T-cell (primary cell): ENCODE data around the gene NUDT3. TPM values are rescaled to one million over a fixed set of nuclear protein-coding genes. Genes with fewer than 3 reads are reported as not detected.

Experiments
- ATAC-seq, 4 experiments: fragments of 200-7000 bp in 3 of 4; fragments of 150-1000 bp in 1 of 4; cut with Tn5 transposase; replicated peaks in 1 of 4; 1 replicate in 3 of 4; 2 replicates in 1 of 4; pipeline ENCODE4 v1.10.0; 2021; ENCODE audit warnings: moderate library complexity in 3 of 4, mild to moderate bottlenecking in 2 of 4, moderate number of reproducible peaks in 1 of 4
- CTCF ChIA-PET, 2 donors: fragments of 300-600 bp; sonication (Branson Sonifier 250); formaldehyde crosslinking; loops; one replicate each; lab custom pipeline; 2022; ENCODE audit warnings: antibody characterized with exemption in 2 of 2; lab: Charles Lee
- POLR2A ChIA-PET, 2 donors: fragments of 300-600 bp; sonication (Branson Sonifier 250); formaldehyde crosslinking; loops; one replicate each; lab custom pipeline; 2022; ENCODE audit warnings: antibody characterized with exemption in 2 of 2; lab: Charles Lee
- DNase-seq, 35 experiments: peaks; one replicate each; pipeline versions ENCODE4 v3.0.0 to v3.0.0-alpha.2; 2013 to 2023
- H3K27ac ChIP-seq: one replicate; pipeline ENCODE4 v1.5.1; 2013; ENCODE audit warnings: low read length
- H3K27me3 ChIP-seq, 2 experiments: replicated peaks in 1 of 2; 1 replicate in 1 of 2; 2 replicates in 1 of 2; pipeline versions ENCODE4 v1.6.1 to v1.7.0; 2013; ENCODE audit warnings: low read length in 1 of 2, mixed read lengths in 1 of 2; ENCODE audit not compliant: control insufficient read depth in 2 of 2, insufficient read depth in 2 of 2; ENCODE audit errors: extremely low read depth in 1 of 2
- H3K36me3 ChIP-seq, 2 donors: 1 replicate in 1 of 2; 2 replicates in 1 of 2; pipeline versions ENCODE4 v1.6.1 to v1.7.0; 2013; ENCODE audit warnings: low read length in 1 of 2; ENCODE audit not compliant: control insufficient read depth in 2 of 2, insufficient read depth in 1 of 2; ENCODE audit errors: extremely low read depth in 1 of 2
- H3K4me1 ChIP-seq, 2 experiments: 1 replicate in 1 of 2; 2 replicates in 1 of 2; pipeline versions ENCODE4 v1.6.1 to v1.7.0; 2013; ENCODE audit warnings: low read length in 2 of 2, mixed read lengths in 1 of 2; ENCODE audit not compliant: insufficient read depth in 2 of 2, control insufficient read depth in 1 of 2; ENCODE audit errors: extremely low read depth in 1 of 2
- H3K4me3 ChIP-seq, 2 donors: 1 replicate in 1 of 2; 2 replicates in 1 of 2; pipeline versions ENCODE4 v1.5.1 to v1.7.0; 2013; ENCODE audit warnings: mild to moderate bottlenecking in 2 of 2, low read length in 1 of 2, moderate library complexity in 1 of 2; ENCODE audit not compliant: control insufficient read depth in 1 of 2; ENCODE audit errors: extremely low read depth in 1 of 2
- H3K9me3 ChIP-seq: 2 replicates; pipeline ENCODE4 v1.7.0; 2013
- H3K27ac Mint-ChIP-seq, 2 donors: one replicate each; pipeline ENCODE4 v1.8.0; 2020 to 2021; ENCODE audit warnings: mild to moderate bottlenecking in 2 of 2, mixed read lengths in 2 of 2
- H3K27me3 Mint-ChIP-seq, 2 donors: one replicate each; pipeline ENCODE4 v1.8.0; 2021 to 2022; ENCODE audit warnings: mixed read lengths in 2 of 2
- H3K36me3 Mint-ChIP-seq: one replicate; pipeline ENCODE4 v1.8.0; 2021; ENCODE audit warnings: mixed read lengths
- H3K4me1 Mint-ChIP-seq, 3 donors: one replicate each; pipeline ENCODE4 v1.8.0; 2020 to 2022; ENCODE audit warnings: mixed read lengths in 3 of 3, mild to moderate bottlenecking in 1 of 3
- H3K4me3 Mint-ChIP-seq, 3 donors: one replicate each; pipeline ENCODE4 v1.8.0; 2020 to 2022; ENCODE audit warnings: mild to moderate bottlenecking in 3 of 3, mixed read lengths in 3 of 3, moderate library complexity in 3 of 3
- H3K9me3 Mint-ChIP-seq, 3 donors: one replicate each; pipeline ENCODE4 v1.8.0; 2020 to 2022; ENCODE audit warnings: mixed read lengths in 3 of 3
- WGBS: methylation state at CpG from one replicate; pipeline ENCODE4 v1.1.5; 2013; ENCODE audit warnings: missing lambda C conversion rate; ENCODE audit not compliant: insufficient coverage; 5-methylcytosine and 5-hydroxymethylcytosine counted together
- total RNA-seq, 35 experiments: library from RNA in 6 of 35; stranded (reverse) in 6 of 35; fragments of 120-200 nt in 1 of 35; gene quantifications; one replicate each; pipeline versions ENCODE4 v1.2.1 to v1.2.4 and lab custom pipeline; 2013 to 2026

Gene NUDT3
- total RNA-seq, 5 donors from 2014 or later (not counting 1 experiment from before 2014, with no cell fraction given), result 23.5 to 31.0 (median 28.9) TPM

DNA sequence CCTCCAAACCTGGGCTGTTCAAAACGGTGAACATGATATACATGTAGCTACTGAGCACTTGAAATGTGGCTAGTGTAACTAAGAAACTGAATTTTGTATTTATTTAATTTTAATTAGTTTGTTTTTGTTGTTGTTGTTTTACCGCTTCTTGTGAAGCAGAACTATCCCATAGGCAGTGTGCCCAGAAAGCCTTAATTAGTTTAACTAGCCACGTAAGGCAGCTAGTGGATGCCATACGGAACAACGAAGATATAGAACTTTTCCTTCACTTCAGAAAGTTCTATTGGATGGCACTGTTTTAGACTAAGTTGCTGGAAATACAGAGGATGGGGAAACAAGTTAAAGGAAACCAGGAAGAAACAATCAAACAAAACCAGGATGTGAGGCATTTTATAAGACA lies 70.6 kb downstream of the NUDT3 start:
- H3K36me3 Mint-ChIP-seq, result peaks cover 16% of the 10 kb centered on the region
- H3K36me3 ChIP-seq, result no peaks in the 10 kb centered on the region
- no peaks in the 10 kb centered on the region for H3K27me3 ChIP-seq
- DNase-seq, result no peak
- CTCF ChIA-PET, result interaction anchor here in 1 of 2 donors (0.7 kb wide), 1 partner anchor 876 kb away, joined by 3 read pairs; no protein-coding TSS in a partner anchor
- WGBS, result 100% methylated on average over 1 of the region's 5 CpGs
- POLR2A ChIA-PET, result no interaction called here
- H3K9me3 Mint-ChIP-seq, result no peaks in the 10 kb centered on the region
- H3K27me3 Mint-ChIP-seq, result no peaks in the 10 kb centered on the region
- no peak overlapping the region for H3K4me3 Mint-ChIP-seq
- no peak overlapping the region for H3K4me3 ChIP-seq
- ATAC-seq, result no peak
- no peak overlapping the region for H3K27ac ChIP-seq
- peaks cover 21 to 30% (median 23%) of the 10 kb centered on the region in 3 donors for H3K4me1 Mint-ChIP-seq
- no peaks in the 10 kb centered on the region for H3K4me1 ChIP-seq
- no peak overlapping the region for H3K27ac Mint-ChIP-seq
- H3K9me3 ChIP-seq, result no peaks in the 10 kb centered on the region

DNA sequence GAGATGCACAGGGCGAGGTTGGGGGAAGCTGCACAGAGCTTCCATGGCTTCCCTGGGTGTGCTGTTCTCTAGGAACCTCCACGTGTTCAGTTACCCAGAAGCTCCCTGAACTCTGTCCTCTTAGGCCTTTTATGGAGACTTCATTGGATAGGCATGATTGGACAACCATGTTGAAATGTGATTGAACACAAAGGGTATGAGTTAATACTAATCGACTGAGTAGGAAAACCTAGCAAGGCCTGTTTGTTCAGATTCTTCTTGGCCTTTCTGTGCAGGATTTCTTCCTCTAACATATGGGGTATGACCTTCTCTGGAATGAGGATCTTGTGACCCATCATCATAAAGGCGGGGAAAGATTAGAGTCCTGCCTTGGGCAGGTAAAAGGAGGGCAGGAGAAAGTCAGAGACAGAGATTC lies 73.0 kb downstream of the NUDT3 start:
- Mint-ChIP-seq H3K4me3 (no peak overlapping the region), H3K9me3 (no peaks in the 10 kb centered on the region), H3K27me3 (no peaks in the 10 kb centered on the region), H3K27ac (no peak overlapping the region), H3K36me3 (peaks cover 16% of the 10 kb centered on the region), H3K4me1 (peaks cover 41 to 52% (median 46%) of the 10 kb centered on the region in 3 donors)
- Histone ChIP-seq H3K9me3 (no peaks in the 10 kb centered on the region), H3K4me1 (peaks cover 3 to 12% of the 10 kb centered on the region in 2 experiments), H3K36me3 (no peaks in the 10 kb centered on the region), H3K4me3 (no peak overlapping the region), H3K27me3 (no peaks in the 10 kb centered on the region), H3K27ac (no peak overlapping the region)
- POLR2A ChIA-PET, result interaction anchor here in 1 of 2 donors (0.6 kb wide), 1 partner anchor 332 kb away, joined by 4 read pairs; no protein-coding TSS in a partner anchor
- CTCF ChIA-PET, result interaction anchor here in 1 of 2 donors (0.6 kb wide), 1 partner anchor 795 kb away, joined by 3 read pairs; no protein-coding TSS in a partner anchor
- DNase-seq (no peak), ATAC-seq (no peak)
- WGBS, result 100% methylated on average over 2 of the region's 4 CpGs

DNA sequence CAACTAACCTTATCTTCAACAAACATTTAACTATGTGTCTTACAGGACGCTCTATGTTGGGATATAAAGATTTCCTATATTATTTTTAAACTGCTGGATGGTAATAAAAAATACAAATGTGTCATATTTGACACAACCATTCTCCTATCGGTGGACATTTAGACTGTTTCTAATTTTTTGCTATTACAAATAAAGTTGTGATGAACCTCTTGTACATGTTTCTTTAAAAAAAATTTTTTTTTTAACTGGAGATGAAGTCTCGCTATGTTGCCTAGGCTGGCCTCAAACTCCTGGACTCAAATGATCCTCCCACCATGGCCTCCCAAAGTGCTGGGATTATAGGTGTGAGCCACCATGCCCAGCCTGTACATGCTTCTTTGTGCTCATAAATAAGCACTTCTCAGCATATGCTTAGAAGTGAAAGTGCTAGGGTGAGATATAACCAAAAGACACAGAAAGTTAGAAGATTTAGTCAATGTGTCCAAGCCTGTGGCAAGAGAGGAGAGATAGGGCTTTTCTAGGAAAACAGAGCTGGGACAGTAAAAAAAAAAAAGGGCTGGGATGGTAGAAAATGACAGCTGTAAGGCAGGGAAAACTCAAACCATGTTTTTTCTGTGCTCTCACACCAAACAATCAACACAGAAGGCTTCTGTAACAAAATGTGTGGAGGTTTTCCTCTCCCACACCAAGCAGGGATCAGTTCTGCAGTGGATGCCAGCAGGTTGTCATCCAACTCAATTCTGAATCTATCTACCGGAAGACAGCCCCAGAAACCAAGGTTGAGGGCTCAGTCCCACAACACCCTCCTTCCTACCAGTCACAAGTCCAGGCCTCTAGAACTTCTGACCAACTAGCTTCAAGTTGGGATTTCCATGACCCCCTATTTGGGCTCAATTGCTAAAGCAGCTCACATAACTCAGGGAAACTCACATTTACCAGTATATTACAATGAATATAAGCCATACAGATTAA lies 73.7 kb downstream of the NUDT3 start:
- peaks cover 16% of the 10 kb centered on the region for H3K36me3 Mint-ChIP-seq
- WGBS, result 100% methylated on average over 1 of the region's 4 CpGs
- no peak overlapping the region for H3K4me3 Mint-ChIP-seq
- POLR2A ChIA-PET, result interaction anchor here in 1 of 2 donors (0.6 to 0.9 kb wide), 2 partner anchors 11 to 332 kb away, joined by 3 to 4 read pairs; no protein-coding TSS in a partner anchor
- no peaks in the 10 kb centered on the region for H3K27me3 Mint-ChIP-seq
- Histone ChIP-seq H3K27me3 (no peaks in the 10 kb centered on the region), H3K36me3 (no peaks in the 10 kb centered on the region), H3K27ac (no peak overlapping the region), H3K4me3 (no peak overlapping the region), H3K4me1 (peaks cover 3 to 12% of the 10 kb centered on the region in 2 experiments), H3K9me3 (no peaks in the 10 kb centered on the region)
- no peak for DNase-seq
- ATAC-seq, result no peak
- H3K9me3 Mint-ChIP-seq, result no peaks in the 10 kb centered on the region
- peaks cover 41 to 52% (median 46%) of the 10 kb centered on the region in 3 donors for H3K4me1 Mint-ChIP-seq
- CTCF ChIA-PET, result interaction anchor here in 1 of 2 donors (0.6 kb wide), 1 partner anchor 796 kb away, joined by 3 read pairs; no protein-coding TSS in a partner anchor
- H3K27ac Mint-ChIP-seq, result peak overlapping the region in 1 of 2 donors; percentile 2

DNA sequence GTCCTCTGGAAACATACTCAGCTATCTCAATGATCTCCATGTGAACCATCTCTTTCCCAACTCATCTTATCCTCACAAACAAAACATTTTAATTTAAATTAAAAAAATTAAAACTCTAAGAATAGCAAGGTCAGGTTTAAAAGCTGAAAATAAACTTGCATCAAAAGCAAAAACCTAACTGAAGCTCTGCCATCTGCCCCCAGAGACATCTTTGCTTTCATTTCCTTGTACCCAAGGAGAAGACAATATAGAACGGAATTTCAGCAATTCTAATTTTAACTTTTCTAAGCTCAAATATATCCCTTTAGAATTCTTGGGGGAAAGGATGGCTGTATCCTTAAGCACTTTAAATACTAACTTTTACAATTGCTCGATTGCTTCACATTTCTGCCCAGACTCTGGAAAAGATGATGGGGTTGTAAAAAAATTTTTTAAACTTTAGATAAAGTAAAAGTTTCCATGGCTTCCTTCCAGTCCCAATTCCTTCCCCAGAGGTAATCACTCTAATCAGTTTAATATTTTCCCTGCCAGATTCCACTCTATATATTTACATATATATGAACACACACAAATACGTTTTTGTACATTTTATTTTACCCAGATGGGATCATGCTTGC lies 74.5 kb downstream of the NUDT3 start:
- POLR2A ChIA-PET, result interaction anchor here in 1 of 2 donors (0.6 to 0.9 kb wide), 2 partner anchors 12 to 17 kb away, joined by 3 to 7 read pairs; no protein-coding TSS in a partner anchor
- peaks cover 3 to 12% of the 10 kb centered on the region in 2 experiments for H3K4me1 ChIP-seq
- Mint-ChIP-seq H3K27me3 (no peaks in the 10 kb centered on the region), H3K27ac (no peak overlapping the region), H3K9me3 (no peaks in the 10 kb centered on the region), H3K4me3 (no peak overlapping the region), H3K4me1 (peaks cover 41 to 57% (median 46%) of the 10 kb centered on the region in 3 donors), H3K36me3 (peaks cover 13% of the 10 kb centered on the region)
- no peaks in the 10 kb centered on the region for H3K36me3 ChIP-seq
- no peaks in the 10 kb centered on the region for H3K9me3 ChIP-seq
- no peaks in the 10 kb centered on the region for H3K27me3 ChIP-seq
- WGBS, result no CpG with 5 or more reads among the region's 3 CpGs
- ATAC-seq, result no peak
- no peak for DNase-seq
- CTCF ChIA-PET, result no interaction called here
- H3K4me3 ChIP-seq, result no peak overlapping the region
- H3K27ac ChIP-seq, result no peak overlapping the region

DNA sequence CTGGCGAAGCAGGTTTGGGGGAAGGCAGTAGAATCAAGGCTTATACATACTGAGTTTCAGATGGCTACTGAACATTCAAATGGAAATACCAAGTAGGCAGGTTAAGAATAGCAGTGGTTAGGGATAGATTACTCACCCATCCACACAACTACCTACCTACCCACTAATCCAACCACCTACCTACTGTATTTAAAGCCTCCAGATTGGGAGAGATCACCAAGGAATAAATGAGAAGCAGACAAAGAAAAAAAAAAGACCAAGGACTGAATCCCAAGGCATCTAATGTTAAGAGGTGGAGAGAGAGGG lies 75.3 kb downstream of the NUDT3 start:
- Mint-ChIP-seq H3K4me3 (no peak overlapping the region), H3K27ac (peak overlapping the region; percentile 33 to 85), H3K4me1 (peaks cover 41 to 58% (median 47%) of the 10 kb centered on the region in 3 donors), H3K36me3 (peaks cover 8% of the 10 kb centered on the region), H3K27me3 (no peaks in the 10 kb centered on the region), H3K9me3 (no peaks in the 10 kb centered on the region)
- DNase-seq (no peak), ATAC-seq (no peak)
- ChIA-PET POLR2A (no interaction called here), CTCF (no interaction called here)
- no peaks in the 10 kb centered on the region for H3K9me3 ChIP-seq
- no peaks in the 10 kb centered on the region for H3K27me3 ChIP-seq
- H3K36me3 ChIP-seq, result no peaks in the 10 kb centered on the region
- H3K27ac ChIP-seq, result no peak overlapping the region
- H3K4me3 ChIP-seq, result no peak overlapping the region
- H3K4me1 ChIP-seq, result peaks cover 3 to 12% of the 10 kb centered on the region in 2 experiments
- no CpG with 5 or more reads among the region's 1 CpG for WGBS

DNA sequence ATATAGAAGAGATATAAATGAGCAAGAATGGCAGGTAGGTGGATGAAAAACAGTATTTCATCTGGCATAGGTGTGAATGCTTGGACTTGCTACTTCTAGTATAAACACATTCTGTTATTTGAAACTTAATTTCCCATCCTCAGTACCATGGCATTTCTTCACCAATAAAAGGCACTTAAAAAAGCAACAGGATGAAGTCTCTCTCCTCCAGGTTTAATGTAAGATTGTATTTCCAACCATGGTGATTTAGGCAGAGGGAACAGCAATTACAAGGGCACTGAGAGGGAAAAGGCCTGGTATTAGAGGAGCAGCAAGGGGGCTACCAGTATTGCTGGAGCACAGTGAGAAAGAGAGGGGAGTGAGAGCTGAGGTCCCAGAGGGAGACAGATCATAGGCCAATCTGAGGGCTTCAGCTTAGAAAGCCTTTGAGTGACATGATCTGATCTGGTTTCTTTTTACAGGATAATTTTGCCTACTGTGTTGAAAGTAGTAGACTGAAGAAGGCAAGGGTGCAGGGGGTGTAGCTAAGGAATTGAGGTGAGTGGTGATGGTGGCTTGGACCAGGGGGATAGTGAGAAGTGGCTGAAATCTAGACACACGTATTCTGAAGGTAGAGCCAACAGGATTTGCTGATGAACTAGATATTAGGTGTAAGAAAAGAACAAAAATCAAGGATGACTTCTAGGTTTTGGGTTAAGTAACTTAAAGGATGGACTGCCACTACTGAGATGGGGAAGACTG lies 75.9 kb downstream of the NUDT3 start:
- H3K36me3 ChIP-seq, result no peaks in the 10 kb centered on the region
- H3K9me3 Mint-ChIP-seq, result no peaks in the 10 kb centered on the region
- H3K9me3 ChIP-seq, result no peaks in the 10 kb centered on the region
- H3K27me3 ChIP-seq, result no peaks in the 10 kb centered on the region
- H3K4me3 ChIP-seq, result no peak overlapping the region
- no peak overlapping the region for H3K27ac ChIP-seq
- H3K36me3 Mint-ChIP-seq, result peaks cover 8% of the 10 kb centered on the region
- ATAC-seq (no peak), DNase-seq (no peak)
- no peak overlapping the region for H3K4me3 Mint-ChIP-seq
- WGBS, result 100% methylated on average over 1 of the region's 1 CpG
- CTCF ChIA-PET, result no interaction called here
- peaks cover 3 to 12% of the 10 kb centered on the region in 2 experiments for H3K4me1 ChIP-seq
- H3K27ac Mint-ChIP-seq, result peak overlapping the region; percentile 79 to 85
- H3K4me1 Mint-ChIP-seq, result peaks cover 41 to 60% (median 49%) of the 10 kb centered on the region in 3 donors
- H3K27me3 Mint-ChIP-seq, result no peaks in the 10 kb centered on the region
- POLR2A ChIA-PET, result no interaction called here
